K562 (cell line): ENCODE data around the gene TFAP2B. TPM values are rescaled to one million over a fixed set of nuclear protein-coding genes. Genes with fewer than 3 reads are reported as not detected.

Source experiments
- GTF2F1 ChIP-seq: IDR thresholded peaks from 2 replicates; pipeline ENCODE4 v1.6.1; 2011; ENCODE audit warnings: low read depth, low read length, improper control_type of control experiment
- MECOM ChIP-seq: fragments of 250-450 bp; sonication (Bioruptor Pico); IDR thresholded peaks from 2 replicates; pipeline ENCODE4 v1.8.0; 2022; ENCODE audit warnings: inconsistent platforms
- MGA ChIP-seq: fragments of 450-650 bp; IDR thresholded peaks from 2 replicates; pipeline ENCODE4 v1.6.1; 2016; ENCODE audit warnings: mild to moderate bottlenecking, moderate library complexity
- TCF7 ChIP-seq: sonication (generic); IDR thresholded peaks from 2 replicates; pipeline ENCODE4 v1.6.1; 2016; ENCODE audit warnings: antibody characterized with exemption, borderline replicate concordance
- THRB ChIP-seq: fragments of 450-650 bp; formaldehyde crosslinking; conservative IDR thresholded peaks from 2 replicates; pipeline ENCODE4 v1.4.0; 2022; ENCODE audit warnings: mild to moderate bottlenecking, missing genetic modification characterization
- TOE1 ChIP-seq, 2 experiments: fragments of 450-650 bp in 1 of 2; sonication (generic) in 1 of 2; formaldehyde crosslinking in 1 of 2; IDR thresholded peaks; 2 replicates each; pipeline versions ENCODE4 v1.7.1 to v1.8.0; 2016 to 2022; ENCODE audit warnings: borderline replicate concordance in 2 of 2, mild to moderate bottlenecking in 2 of 2, antibody characterized with exemption in 1 of 2, inconsistent platforms in 1 of 2, low read depth in 1 of 2, missing genetic modification reagents in 1 of 2, moderate library complexity in 1 of 2
- ZMIZ1 ChIP-seq, 2 experiments: fragments of 150-350 bp in 1 of 2; IDR thresholded peaks; 2 replicates each; pipeline ENCODE4 v1.6.1; 2012 to 2016; ENCODE audit warnings: low read depth in 2 of 2, low read length in 2 of 2, mild to moderate bottlenecking in 1 of 2, moderate library complexity in 1 of 2
- polyA plus RNA-seq, 8 experiments: library from polyadenylated mRNA; depleted of rRNA in 4 of 8; stranded (reverse) in 5 of 8; unstranded in 3 of 8; fragments of >200 nt; fragmentation: Nextera tagmentation in 2 of 8; fragmentation: Illumina TruSeq in 1 of 8; extraction: Ambion mirVana in 2 of 8; extraction: Trizol in 1 of 8; gene quantifications; 2 replicates each; pipeline versions ENCODE4 v1.2.1 to v1.2.3, GENCODE V29; 2011 to 2014; ENCODE audit warnings: inconsistent platforms in 1 of 8, missing spikeins in 1 of 8
- total RNA-seq, 7 experiments: library from RNA; depleted of rRNA in 6 of 7; stranded (reverse); fragments of >200 nt in 6 of 7; fragmentation: Illumina TruSeq in 2 of 7; extraction: Trizol in 2 of 7; gene quantifications; 2 replicates each; pipeline versions ENCODE4 v1.2.1 to v1.2.3, GENCODE V29; 2011 to 2021; ENCODE audit warnings: low replicate concordance in 1 of 7

The TFAP2B gene
- total and polyA plus RNA-seq, 9 of the 15 experiments (the other 6 are each of a cell fraction or from before 2014, with no cell fraction given) = not detected

DNA sequence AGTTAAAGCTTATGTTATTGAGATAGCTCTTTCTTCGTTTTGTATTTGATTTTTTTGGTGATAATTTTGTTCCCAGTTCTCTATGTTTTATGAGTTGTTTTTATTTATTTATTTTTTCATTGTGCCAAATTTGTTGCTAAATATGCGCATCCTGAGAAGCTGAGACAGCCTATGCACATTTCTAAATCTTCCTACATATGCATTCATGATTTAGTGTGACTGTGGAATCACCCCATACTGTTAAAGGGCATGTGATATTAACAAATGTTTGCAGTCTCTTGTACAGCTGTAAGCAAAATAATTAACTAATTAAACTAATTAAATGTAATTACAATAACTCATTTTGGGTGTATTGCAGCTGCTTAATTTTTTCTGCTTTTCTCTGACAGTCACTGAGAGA, 10.4 kb downstream of the TFAP2B start (continued):
- TF ChIP-seq MGA (no peak), TCF7 (no peak), GTF2F1 (no peak), TOE1 (IDR thresholded peaks at IDR 0.05; ENCODE audit: borderline replicate concordance) (no peak), TOE1 (CRISPR knock-in tag; IDR thresholded peaks at IDR 0.05; ENCODE audit: borderline replicate concordance, low read depth) (no peak), MECOM (CRISPR knock-in tag) (no peak), THRB (no peak), ZMIZ1 (IDR thresholded peaks at IDR 0.05; ENCODE audit: low read depth in 2 of 2, low read length in 2 of 2) (no peak)
